ENCODE measurements around the gene SV2A.
"Not testable (repeated sequence)": the region's sequence is repeated elsewhere in the genome, so short reads cannot be mapped to it uniquely, and the experiment has no call there.

- TF ChIP-seq, protein P1, sequence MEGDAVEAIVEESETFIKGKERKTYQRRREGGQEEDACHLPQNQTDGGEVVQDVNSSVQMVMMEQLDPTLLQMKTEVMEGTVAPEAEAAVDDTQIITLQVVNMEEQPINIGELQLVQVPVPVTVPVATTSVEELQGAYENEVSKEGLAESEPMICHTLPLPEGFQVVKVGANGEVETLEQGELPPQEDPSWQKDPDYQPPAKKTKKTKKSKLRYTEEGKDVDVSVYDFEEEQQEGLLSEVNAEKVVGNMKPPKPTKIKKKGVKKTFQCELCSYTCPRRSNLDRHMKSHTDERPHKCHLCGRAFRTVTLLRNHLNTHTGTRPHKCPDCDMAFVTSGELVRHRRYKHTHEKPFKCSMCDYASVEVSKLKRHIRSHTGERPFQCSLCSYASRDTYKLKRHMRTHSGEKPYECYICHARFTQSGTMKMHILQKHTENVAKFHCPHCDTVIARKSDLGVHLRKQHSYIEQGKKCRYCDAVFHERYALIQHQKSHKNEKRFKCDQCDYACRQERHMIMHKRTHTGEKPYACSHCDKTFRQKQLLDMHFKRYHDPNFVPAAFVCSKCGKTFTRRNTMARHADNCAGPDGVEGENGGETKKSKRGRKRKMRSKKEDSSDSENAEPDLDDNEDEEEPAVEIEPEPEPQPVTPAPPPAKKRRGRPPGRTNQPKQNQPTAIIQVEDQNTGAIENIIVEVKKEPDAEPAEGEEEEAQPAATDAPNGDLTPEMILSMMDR (IDR thresholded peaks at IDR 0.05) = not testable (repeated sequence)
- TF ChIP-seq EP300, POLR2A, POLR2AphosphoS5 (IDR thresholded peaks at IDR 0.05): not testable (repeated sequence)
Observed at GRCh38 chr1:149886121-149886395, 31.6 kb downstream of the SV2A start.
